Fibroblast of peridontal ligament (primary cell): ENCODE measurements around the gene VWF.
A peak's percentile ranks its signal among the peaks of the same experiment; 100 is the strongest.
"Not testable (repeated sequence)": the region's sequence is repeated elsewhere in the genome, so short reads cannot be mapped to it uniquely, and the experiment has no call there.

Experiments used
- DNase-seq: peaks from one replicate; pipeline ENCODE4 v3.0.0-alpha.2; 2010; ENCODE audit errors: extremely low read depth

VWF gene

GRCh38 chr12:6124411-6125309 lies at the start of gene VWF:
Gene VWF, minus strand, starts transcription at chr12:6124670. Its CDS starts 1,474 bp downstream, at chr12:6123196.
- DNase-seq: no peak

- no peak for DNase-seq
Measured at GRCh38 chr12:6172862-6173261, 48.4 kb upstream of the VWF start.

- DNase-seq: no peak
Measured at GRCh38 chr12:6172086-6172485, 47.6 kb upstream of the VWF start.

- no peak for DNase-seq
Measured at GRCh38 chr12:6171409-6172015, 47.0 kb upstream of the VWF start.

GRCh38 chr12:6167327-6168280 lies 43.1 kb upstream of the VWF start:
- DNase-seq: peak; percentile 93

GRCh38 chr12:6166808-6167207 lies 42.3 kb upstream of the VWF start:
- DNase-seq: no peak

GRCh38 chr12:6165395-6165794 lies 40.9 kb upstream of the VWF start:
- peak; percentile 75 for DNase-seq

GRCh38 chr12:6163416-6164060 lies 39.1 kb upstream of the VWF start:
- no peak for DNase-seq

- DNase-seq: peak; percentile 74
Measured at GRCh38 chr12:6161124-6161882, 36.8 kb upstream of the VWF start.

GRCh38 chr12:6160049-6160649 lies 35.7 kb upstream of the VWF start:
- DNase-seq: not testable (repeated sequence)

GRCh38 chr12:6159166-6160011 lies 34.9 kb upstream of the VWF start:
- not testable (repeated sequence) for DNase-seq

GRCh38 chr12:6158749-6159148 lies 34.3 kb upstream of the VWF start:
- DNase-seq: no peak

- DNase-seq: no peak
Measured at GRCh38 chr12:6158255-6158654, 33.8 kb upstream of the VWF start.

- no peak for DNase-seq
Measured at GRCh38 chr12:6157482-6157881, 33.0 kb upstream of the VWF start.

- DNase-seq: no peak
Measured at GRCh38 chr12:6154730-6155459, 30.4 kb upstream of the VWF start.

- not testable (repeated sequence) for DNase-seq
Measured at GRCh38 chr12:6148722-6149121, 24.3 kb upstream of the VWF start.

- DNase-seq: no peak
Measured at GRCh38 chr12:6148061-6148460, 23.6 kb upstream of the VWF start.

GRCh38 chr12:6146951-6147350 lies 22.5 kb upstream of the VWF start:
- no peak for DNase-seq

- no peak for DNase-seq
Measured at GRCh38 chr12:6146509-6146908, 22.0 kb upstream of the VWF start.
